Cardiac muscle cell (in vitro differentiated cells and primary cell): Measurements from ENCODE around the gene PSKH1. TPM values are rescaled to one million over a fixed set of nuclear protein-coding genes. Genes with fewer than 3 reads are reported as not detected.
A peak's percentile ranks its signal among the peaks of the same experiment; 100 is the strongest.
"Not testable (repeated sequence)": the region's sequence is repeated elsewhere in the genome, so short reads cannot be mapped to it uniquely, and the experiment has no call there.

Experiments used
- DNase-seq, 2 donors: peaks; one replicate each; pipeline versions ENCODE4 v3.0.0 to v3.0.0-alpha.2; 2010 to 2017; ENCODE audit warnings: low read depth in 1 of 2, low spot score in 1 of 2
- H3K27ac ChIP-seq: fragments of 200-600 bp; sonication (generic); 2 replicates; pipeline ENCODE4 v1.5.1; 2016
- H3K27me3 ChIP-seq: fragments of 200-600 bp; sonication (generic); 2 replicates; pipeline ENCODE4 v1.6.0; 2016; ENCODE audit warnings: control low read depth
- H3K36me3 ChIP-seq: fragments of 200-600 bp; sonication (generic); 2 replicates; pipeline ENCODE4 v1.5.1; 2016; ENCODE audit warnings: control low read depth
- H3K4me1 ChIP-seq: fragments of 200-600 bp; sonication (generic); 2 replicates; pipeline ENCODE4 v1.8.1; 2017; ENCODE audit warnings: low read depth, mild to moderate bottlenecking, mixed run types
- H3K4me3 ChIP-seq: fragments of 200-600 bp; sonication (generic); 2 replicates; pipeline ENCODE4 v1.5.1; 2016; ENCODE audit warnings: mild to moderate bottlenecking
- H3K9me3 ChIP-seq: fragments of 200-600 bp; sonication (generic); 2 replicates; pipeline ENCODE4 v1.5.1; 2017; ENCODE audit warnings: low read depth, mild to moderate bottlenecking, control low read depth
- CTCF ChIP-seq: IDR thresholded peaks from 2 replicates; pipeline ENCODE4 v1.5.1; 2012; ENCODE audit warnings: low read depth, mild to moderate bottlenecking, low read length
- polyA plus RNA-seq: library from polyadenylated mRNA; unstranded; fragments of >200 nt; fragmentation: Nextera tagmentation; extraction: Ambion mirVana; gene quantifications from 2 replicates; pipeline ENCODE4 v1.2.1, GENCODE V29; 2016
- total RNA-seq: library from RNA; depleted of rRNA; stranded (reverse); fragments of >200 nt; gene quantifications from 2 replicates; pipeline ENCODE4 v1.2.3, GENCODE V29; 2016

Gene PSKH1
- total and polyA plus RNA-seq, 2 experiments from 2014 or later: 31.0 to 48.8 TPM

- H3K9me3 ChIP-seq: no peaks in the 10 kb centered on the region
- peaks cover 8% of the 10 kb centered on the region for H3K4me1 ChIP-seq
- TF ChIP-seq CTCF: no peak
- peak; percentile 60 to 68 for DNase-seq
- H3K27ac ChIP-seq: peak overlapping the region; percentile 65
- H3K27me3 ChIP-seq: no peaks in the 10 kb centered on the region
- no peak overlapping the region for H3K4me3 ChIP-seq
- H3K36me3 ChIP-seq: peaks cover 11% of the 10 kb centered on the region
These were observed 30.2 kb upstream of the PSKH1 start for GRCh38 chr16:67862623-67863583.

- H3K4me3 ChIP-seq, DNase-seq, H3K27ac ChIP-seq, H3K9me3 ChIP-seq, H3K4me1 ChIP-seq, H3K27me3 ChIP-seq: not testable (repeated sequence)
- peaks cover 18% of the 10 kb centered on the region for H3K36me3 ChIP-seq
These were observed 29.0 kb upstream of the PSKH1 start for GRCh38 chr16:67864044-67864443.

GRCh38 chr16:67864594-67864993 lies 28.5 kb upstream of the PSKH1 start:
- DNase-seq: no peak
- H3K4me1 ChIP-seq: peaks cover 8% of the 10 kb centered on the region
- H3K27me3 ChIP-seq: no peaks in the 10 kb centered on the region
- no peak overlapping the region for H3K27ac ChIP-seq
- H3K9me3 ChIP-seq: no peaks in the 10 kb centered on the region
- H3K36me3 ChIP-seq: peaks cover 18% of the 10 kb centered on the region
- TF ChIP-seq CTCF: no peak
- H3K4me3 ChIP-seq: no peak overlapping the region

GRCh38 chr16:67865318-67865717 lies 27.7 kb upstream of the PSKH1 start:
- peaks cover 8% of the 10 kb centered on the region for H3K4me1 ChIP-seq
- H3K27ac ChIP-seq: no peak overlapping the region
- peak; percentile 48 for TF ChIP-seq CTCF
- DNase-seq: peak; percentile 31 to 57
- H3K4me3 ChIP-seq: no peak overlapping the region
- peaks cover 22% of the 10 kb centered on the region for H3K36me3 ChIP-seq
- H3K9me3 ChIP-seq: no peaks in the 10 kb centered on the region
- H3K27me3 ChIP-seq: no peaks in the 10 kb centered on the region

GRCh38 chr16:67868290-67868689 lies 24.8 kb upstream of the PSKH1 start:
- TF ChIP-seq CTCF: no peak
- H3K4me1 ChIP-seq: no peaks in the 10 kb centered on the region
- DNase-seq: no peak
- no peaks in the 10 kb centered on the region for H3K9me3 ChIP-seq
- H3K27ac ChIP-seq: no peak overlapping the region
- H3K27me3 ChIP-seq: no peaks in the 10 kb centered on the region
- no peak overlapping the region for H3K4me3 ChIP-seq
- H3K36me3 ChIP-seq: peaks cover 31% of the 10 kb centered on the region

GRCh38 chr16:67869653-67870052 lies 23.4 kb upstream of the PSKH1 start:
- DNase-seq: no peak
- H3K9me3 ChIP-seq: no peaks in the 10 kb centered on the region
- H3K4me1 ChIP-seq: peaks cover 4% of the 10 kb centered on the region
- H3K27ac ChIP-seq: no peak overlapping the region
- H3K4me3 ChIP-seq: no peak overlapping the region
- H3K27me3 ChIP-seq: no peaks in the 10 kb centered on the region
- TF ChIP-seq CTCF: no peak
- H3K36me3 ChIP-seq: peaks cover 31% of the 10 kb centered on the region
